H1 (cell line): ENCODE data around the gene GPC3. TPM values are rescaled to one million over a fixed set of nuclear protein-coding genes. Genes with fewer than 3 reads are reported as not detected.

Experiments used
- CTCF ChIA-PET: fragments of 300-600 bp; sonication (Branson Sonifier 250); formaldehyde crosslinking; loops from one replicate; lab custom pipeline; 2021; ENCODE audit not compliant: partially characterized antibody; lab: Charles Lee
- POLR2A ChIA-PET: fragments of 300-600 bp; sonication (Branson Sonifier 250); formaldehyde crosslinking; loops from one replicate; lab custom pipeline; 2021; ENCODE audit warnings: inconsistent platforms; ENCODE audit not compliant: partially characterized antibody; lab: Charles Lee
- DNase-seq, 2 experiments: peaks; one replicate each; pipeline versions ENCODE4 v3.0.0 to v3.0.0-alpha.2; 2010 to 2022; ENCODE audit warnings: low spot score in 2 of 2, low read depth in 1 of 2, mixed read lengths in 1 of 2
- FAIRE-seq: peaks from 2 replicates; lab custom pipeline; 2011; peaks lifted over from hg19 to GRCh38; lab: Jason Lieb, UNC
- H2AFZ ChIP-seq: 2 replicates; pipeline ENCODE4 v1.8.1; 2012; ENCODE audit warnings: low read length, inconsistent platforms
- H2AK5ac ChIP-seq: 2 replicates; pipeline ENCODE4 v1.6.1; 2013; ENCODE audit warnings: low read depth, low read length
- H2BK120ac ChIP-seq: replicated peaks from 2 replicates; pipeline ENCODE3; 2013; ENCODE audit warnings: low read depth, low read length, inconsistent platforms
- H2BK12ac ChIP-seq: 2 replicates; pipeline ENCODE4 v1.6.1; 2013; ENCODE audit warnings: low read depth, low read length
- H2BK15ac ChIP-seq: 2 replicates; pipeline ENCODE4 v1.6.1; 2013; ENCODE audit warnings: low read length
- H2BK20ac ChIP-seq: 2 replicates; pipeline ENCODE4 v1.6.1; 2013; ENCODE audit warnings: low read length
- H2BK5ac ChIP-seq: 2 replicates; pipeline ENCODE4 v1.6.1; 2013; ENCODE audit warnings: low read depth, low read length
- H3K14ac ChIP-seq: 2 replicates; pipeline ENCODE4 v1.6.1; 2013; ENCODE audit warnings: inconsistent platforms; ENCODE audit not compliant: insufficient read length
- H3K18ac ChIP-seq: 2 replicates; pipeline ENCODE4 v1.6.1; 2013; ENCODE audit warnings: low read length; ENCODE audit errors: extremely low read depth
- H3K23ac ChIP-seq: 2 replicates; pipeline ENCODE4 v1.6.1; 2013; ENCODE audit warnings: inconsistent platforms; ENCODE audit not compliant: insufficient read length
- H3K23me2 ChIP-seq: 2 replicates; pipeline ENCODE4 v1.6.1; 2013; ENCODE audit warnings: low read depth, low read length
- H3K27ac ChIP-seq: 2 replicates; pipeline ENCODE4 v1.6.1; 2011; ENCODE audit warnings: low read depth, low read length, inconsistent platforms
- H3K27me3 ChIP-seq, 4 experiments: replicated peaks in 1 of 4; 1 replicate in 1 of 4; 2 replicates in 3 of 4; pipeline versions ENCODE4 v1.6.1 to v1.8.1; 2011 to 2013; ENCODE audit warnings: low read length in 3 of 4, mild to moderate bottlenecking in 3 of 4, inconsistent platforms in 2 of 4, mixed read lengths in 2 of 4, moderate library complexity in 1 of 4; ENCODE audit not compliant: control insufficient read depth in 3 of 4, insufficient read depth in 3 of 4; ENCODE audit errors: extremely low read depth in 1 of 4
- H3K36me3 ChIP-seq, 4 experiments: 2 replicates each; pipeline versions ENCODE4 v1.6.1 to v1.8.1; 2011 to 2013; ENCODE audit warnings: mild to moderate bottlenecking in 4 of 4, low read length in 3 of 4, moderate library complexity in 2 of 4, control low read depth in 1 of 4, inconsistent platforms in 1 of 4; ENCODE audit not compliant: insufficient read depth in 4 of 4, control insufficient read depth in 2 of 4
- H3K4ac ChIP-seq: replicated peaks from 2 replicates; pipeline ENCODE3; 2013; ENCODE audit warnings: low read length, low read depth, mixed read lengths, inconsistent platforms; ENCODE audit not compliant: insufficient read length
- H3K4me1 ChIP-seq, 4 experiments: replicated peaks in 1 of 4; 1 replicate in 1 of 4; 2 replicates in 3 of 4; pipeline versions ENCODE4 v1.6.1 to v1.8.1; 2011 to 2013; ENCODE audit warnings: low read length in 3 of 4, inconsistent platforms in 2 of 4, mixed read lengths in 1 of 4; ENCODE audit not compliant: insufficient read depth in 4 of 4, control insufficient read depth in 3 of 4
- H3K4me2 ChIP-seq, 2 experiments: 2 replicates each; pipeline versions ENCODE4 v1.6.1 to v1.8.1; 2011 to 2013; ENCODE audit warnings: low read depth in 2 of 2, low read length in 2 of 2, control low read depth in 1 of 2, inconsistent platforms in 1 of 2, mild to moderate bottlenecking in 1 of 2; ENCODE audit not compliant: insufficient read depth in 1 of 2
- H3K4me3 ChIP-seq, 4 experiments: fragments of 200-600, 300-600 bp in 1 of 4; sonication (generic), shearing (Covaris generic), sonication (Bioruptor Twin) in 1 of 4; 2 replicates each; pipeline versions ENCODE4 v1.5.1 to v1.8.1; 2011 to 2016; ENCODE audit warnings: low read length in 4 of 4, low read depth in 3 of 4, control low read depth in 2 of 4, inconsistent platforms in 2 of 4, mild to moderate bottlenecking in 2 of 4, mixed read lengths in 1 of 4, moderate library complexity in 1 of 4; ENCODE audit not compliant: insufficient read depth in 2 of 4; ENCODE audit errors: extremely low read depth in 1 of 4
- H3K56ac ChIP-seq: replicated peaks from 2 replicates; pipeline ENCODE3; 2013; ENCODE audit warnings: low read depth, mild to moderate bottlenecking, mixed read lengths, low read length, inconsistent platforms; ENCODE audit not compliant: insufficient read length
- H3K79me1 ChIP-seq: 2 replicates; pipeline ENCODE4 v1.6.1; 2013; ENCODE audit warnings: low read depth, low read length, control low read depth
- H3K79me2 ChIP-seq, 2 experiments: 2 replicates each; pipeline versions ENCODE4 v1.6.1 to v1.8.1; 2012 to 2013; ENCODE audit warnings: low read length in 2 of 2, mild to moderate bottlenecking in 2 of 2, inconsistent platforms in 1 of 2; ENCODE audit not compliant: insufficient read depth in 2 of 2, control insufficient read depth in 1 of 2
- H3K9ac ChIP-seq, 4 experiments: replicated peaks in 1 of 4; 1 replicate in 1 of 4; 2 replicates in 3 of 4; pipeline versions ENCODE4 v1.6.1 to v1.8.1; 2011 to 2013; ENCODE audit warnings: low read depth in 3 of 4, low read length in 3 of 4, control low read depth in 2 of 4, mild to moderate bottlenecking in 2 of 4, moderate library complexity in 2 of 4, inconsistent platforms in 1 of 4; ENCODE audit errors: extremely low read depth in 1 of 4
- H3K9me3 ChIP-seq, 2 experiments: 2 replicates each; pipeline versions ENCODE4 v1.6.1 to v1.8.1; 2012 to 2013; ENCODE audit warnings: mild to moderate bottlenecking in 2 of 2, moderate library complexity in 2 of 2, control low read depth in 1 of 2, inconsistent platforms in 1 of 2, low read depth in 1 of 2, low read length in 1 of 2, mixed read lengths in 1 of 2; ENCODE audit not compliant: insufficient read depth in 2 of 2
- H4K20me1 ChIP-seq, 2 experiments: replicated peaks in 1 of 2; 2 replicates each; pipeline versions ENCODE3 to v1.8.1; 2011 to 2013; ENCODE audit warnings: inconsistent platforms in 2 of 2, low read length in 2 of 2, mild to moderate bottlenecking in 1 of 2; ENCODE audit not compliant: insufficient read depth in 2 of 2, control insufficient read depth in 1 of 2
- H4K5ac ChIP-seq: 2 replicates; pipeline ENCODE4 v1.6.1; 2013; ENCODE audit warnings: low read length, low read depth, mixed read lengths, inconsistent platforms; ENCODE audit not compliant: insufficient read length
- H4K8ac ChIP-seq: 2 replicates; pipeline ENCODE4 v1.8.0; 2013; ENCODE audit warnings: mild to moderate bottlenecking, moderate library complexity, low read length, inconsistent platforms; ENCODE audit not compliant: insufficient read depth; ENCODE audit errors: extremely low read depth
- H4K91ac ChIP-seq: replicated peaks from 2 replicates; pipeline ENCODE3; 2013; ENCODE audit warnings: low read length, mixed read lengths, inconsistent platforms; ENCODE audit not compliant: insufficient read length
- CHD1 ChIP-seq: IDR thresholded peaks from 2 replicates; pipeline ENCODE4 v1.6.1; 2012; ENCODE audit warnings: low read depth, low read length, improper control_type of control experiment
- CTCF ChIP-seq, 3 experiments: IDR thresholded peaks; 1 replicate in 2 of 3; 2 replicates in 1 of 3; pipeline versions ENCODE4 v1.5.1 to v1.6.1; 2011; ENCODE audit warnings: low read length in 3 of 3, mild to moderate bottlenecking in 3 of 3, inconsistent platforms in 2 of 3, low read depth in 1 of 3, moderate library complexity in 1 of 3; ENCODE audit not compliant: insufficient read depth in 1 of 3; ENCODE audit errors: control extremely low read depth in 1 of 3
- RAD21 ChIP-seq, 2 experiments: IDR thresholded peaks in 1 of 2; conservative IDR thresholded peaks in 1 of 2; 2 replicates each; pipeline ENCODE4 v1.6.1; 2011; ENCODE audit warnings: low read depth in 2 of 2, low read length in 2 of 2, improper control_type of control experiment in 1 of 2, inconsistent platforms in 1 of 2, mild to moderate bottlenecking in 1 of 2, moderate library complexity in 1 of 2
- WGBS, 2 experiments: shearing (Covaris generic) in 1 of 2; methylation state at CpG; one replicate each; pipeline versions ENCODE4 v1.1.6 to v1.1.7; 2013 to 2015; ENCODE audit warnings: low lambda C conversion rate in 2 of 2, mixed read lengths in 2 of 2, inconsistent platforms in 1 of 2, low coverage in 1 of 2, missing lambda C conversion rate in 1 of 2; ENCODE audit not compliant: insufficient replicate concordance in 2 of 2, insufficient coverage in 1 of 2, insufficient read length in 1 of 2; ENCODE audit errors: extremely low coverage in 1 of 2, missing lambda C conversion rate in 1 of 2; 5-methylcytosine and 5-hydroxymethylcytosine counted together
- polyA plus RNA-seq, 7 experiments: library from polyadenylated mRNA; depleted of rRNA in 3 of 7; stranded (reverse) in 5 of 7; unstranded in 2 of 7; fragments of >200 nt in 5 of 7; fragments of 200-250 nt in 2 of 7; gene quantifications; 1 replicate in 5 of 7; 2 replicates in 1 of 7; 4 replicates in 1 of 7; pipeline versions ENCODE4 v1.2.1 to v1.2.3, GENCODE V29; 2011 to 2013; ENCODE audit warnings: missing spikeins in 2 of 7, mixed read lengths in 2 of 7
- total RNA-seq: library from RNA; stranded (reverse); fragmentation: NEBNext Ultra II Directional; extraction: Animal tissue kit (Norgen Biotek cat#: 25700); gene quantifications from 2 replicates; pipeline ENCODE4 v1.2.1, GENCODE V29; 2021

GPC3 gene
- total and polyA plus RNA-seq, 2 of the 8 experiments (the other 6 are each of a cell fraction or from before 2014, with no cell fraction given): 64.8 to 71.9 TPM

DNA sequence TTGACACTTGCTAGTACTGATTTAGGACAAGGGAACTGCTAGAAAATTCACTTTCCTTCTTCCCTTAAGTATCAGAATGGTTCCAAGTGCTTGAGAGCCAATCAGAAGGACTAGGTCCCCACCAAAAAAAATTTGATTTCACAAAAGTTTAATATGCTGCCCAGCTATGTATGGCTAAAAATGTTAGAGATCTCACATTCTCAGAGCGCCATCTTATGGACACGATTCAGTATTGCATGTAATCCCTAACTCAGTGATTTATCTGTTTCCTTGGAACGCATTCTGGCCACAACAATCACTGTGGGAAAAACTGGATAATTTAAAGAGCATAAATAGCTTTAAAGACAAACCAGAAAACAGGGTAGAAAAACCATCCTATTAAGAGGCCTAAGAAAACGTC is 315.0 kb downstream of the GPC3 start:
- Histone ChIP-seq H2BK5ac (no peak overlapping the region), H3K4me1 (peaks cover 1 to 16% (median 8%) of the 10 kb centered on the region in 4 experiments; a peak in 5 of 7 replicates), H4K5ac (peak overlapping the region; percentile 76), H4K8ac (no peak overlapping the region), H3K27ac (no peak overlapping the region), H4K91ac (no peak overlapping the region), H3K23ac (no peak overlapping the region), H3K4me3 (no peak overlapping the region), H2AK5ac (no peak overlapping the region), H2BK120ac (no peak overlapping the region), H2AFZ (no peak overlapping the region), H3K4ac (no peak overlapping the region), H3K23me2 (no peaks in the 10 kb centered on the region), H3K27me3 (no peaks in the 10 kb centered on the region), H3K9ac (no peak overlapping the region), H2BK15ac (no peak overlapping the region), H3K9me3 (no peaks in the 10 kb centered on the region), H2BK20ac (no peak overlapping the region), H3K79me2 (no peaks in the 10 kb centered on the region), H2BK12ac (no peak overlapping the region), H4K20me1 (no peaks in the 10 kb centered on the region), H3K18ac (no peak overlapping the region), H3K36me3 (no peaks in the 10 kb centered on the region), H3K79me1 (no peaks in the 10 kb centered on the region), H3K4me2 (no peak overlapping the region), H3K14ac (no peak overlapping the region), H3K56ac (no peak overlapping the region)
- TF ChIP-seq CTCF (IDR thresholded peaks at IDR 0.05; ENCODE audit: control extremely low read depth in 1 of 3, insufficient read depth in 1 of 3, low read depth in 1 of 3, low read length in 3 of 3): peak in 2 of 3 experiments; percentile 40 to 59; a peak in 2 of 4 replicates
- TF ChIP-seq CHD1: no peak
- peak; percentile 89 to 90 for TF ChIP-seq RAD21 (IDR thresholded peaks at IDR 0.05 in 1 of 2, conservative IDR thresholded peaks at IDR 0.05 in 1 of 2; ENCODE audit: low read depth in 2 of 2, low read length in 2 of 2)
- DNase-seq (no peak), FAIRE-seq (peak; percentile 75)
- ChIA-PET POLR2A (no interaction called here), CTCF (interaction anchor here (0.6 to 1.3 kb wide), 20 partner anchors 9 to 925 kb away, joined by 3 to 7 read pairs (median 3); no protein-coding TSS in a partner anchor)
- 13% methylated on average over 4 of the region's 4 CpGs; no CpG with 5 or more reads in 1 of the 2 experiments for WGBS, 2 experiments
